Measurements from ENCODE around the gene CCR1.

- TF ChIP-seq, protein P1, sequence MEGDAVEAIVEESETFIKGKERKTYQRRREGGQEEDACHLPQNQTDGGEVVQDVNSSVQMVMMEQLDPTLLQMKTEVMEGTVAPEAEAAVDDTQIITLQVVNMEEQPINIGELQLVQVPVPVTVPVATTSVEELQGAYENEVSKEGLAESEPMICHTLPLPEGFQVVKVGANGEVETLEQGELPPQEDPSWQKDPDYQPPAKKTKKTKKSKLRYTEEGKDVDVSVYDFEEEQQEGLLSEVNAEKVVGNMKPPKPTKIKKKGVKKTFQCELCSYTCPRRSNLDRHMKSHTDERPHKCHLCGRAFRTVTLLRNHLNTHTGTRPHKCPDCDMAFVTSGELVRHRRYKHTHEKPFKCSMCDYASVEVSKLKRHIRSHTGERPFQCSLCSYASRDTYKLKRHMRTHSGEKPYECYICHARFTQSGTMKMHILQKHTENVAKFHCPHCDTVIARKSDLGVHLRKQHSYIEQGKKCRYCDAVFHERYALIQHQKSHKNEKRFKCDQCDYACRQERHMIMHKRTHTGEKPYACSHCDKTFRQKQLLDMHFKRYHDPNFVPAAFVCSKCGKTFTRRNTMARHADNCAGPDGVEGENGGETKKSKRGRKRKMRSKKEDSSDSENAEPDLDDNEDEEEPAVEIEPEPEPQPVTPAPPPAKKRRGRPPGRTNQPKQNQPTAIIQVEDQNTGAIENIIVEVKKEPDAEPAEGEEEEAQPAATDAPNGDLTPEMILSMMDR (IDR thresholded peaks at IDR 0.05) = no peak
- no peak for TF ChIP-seq POLR2A (IDR thresholded peaks at IDR 0.05)
Measured at GRCh38 chr3:46162975-46163555, 45.0 kb downstream of the CCR1 start.

All from Peyer's patch (tissue), 4 donors.